CD4-positive, alpha-beta memory T cell (primary cell): ENCODE results near the gene CD34. TPM values are rescaled to one million over a fixed set of nuclear protein-coding genes. Genes with fewer than 3 reads are reported as not detected.

Source experiments
- CTCF ChIA-PET: fragments of 350-600 bp; sonication (Branson Sonifier 250); formaldehyde crosslinking; loops from one replicate; lab custom pipeline; 2021; ENCODE audit warnings: inconsistent platforms; ENCODE audit not compliant: partially characterized antibody; lab: Charles Lee
- POLR2A ChIA-PET: fragments of 350-600 bp; sonication (Branson Sonifier 250); formaldehyde crosslinking; loops from one replicate; lab custom pipeline; 2021; ENCODE audit not compliant: partially characterized antibody; lab: Charles Lee
- DNase-seq, 5 donors: peaks; one replicate each; pipeline versions ENCODE4 v3.0.0 to v3.0.0-alpha.2; 2020 to 2022; ENCODE audit warnings: mixed read lengths in 1 of 5
- H3K27ac ChIP-seq: one replicate; pipeline ENCODE4 v1.7.0; 2013; ENCODE audit warnings: low read depth, low read length
- H3K27me3 ChIP-seq: 2 replicates; pipeline ENCODE4 v1.7.0; 2013; ENCODE audit warnings: mild to moderate bottlenecking, low read length, moderate library complexity; ENCODE audit not compliant: insufficient read depth
- H3K36me3 ChIP-seq: 2 replicates; pipeline ENCODE4 v1.7.0; 2013; ENCODE audit warnings: mild to moderate bottlenecking, low read length, moderate library complexity; ENCODE audit not compliant: insufficient read depth
- H3K4me1 ChIP-seq: 2 replicates; pipeline ENCODE4 v1.7.0; 2013; ENCODE audit warnings: mild to moderate bottlenecking, low read length, moderate library complexity; ENCODE audit not compliant: insufficient read depth
- H3K4me3 ChIP-seq, 2 donors: one replicate each; pipeline ENCODE4 v1.7.0; 2013; ENCODE audit warnings: low read length in 2 of 2, mild to moderate bottlenecking in 1 of 2
- H3K9me3 ChIP-seq, 2 donors: one replicate each; pipeline ENCODE4 v1.7.0; 2013; ENCODE audit warnings: low read length in 2 of 2, control low read depth in 1 of 2; ENCODE audit not compliant: control insufficient read depth in 1 of 2
- H3K27ac Mint-ChIP-seq, 7 donors: one replicate each; pipeline ENCODE4 v1.8.0; 2020 to 2021; ENCODE audit warnings: mixed read lengths in 7 of 7, mild to moderate bottlenecking in 6 of 7, inconsistent platforms in 3 of 7, moderate library complexity in 3 of 7
- H3K27me3 Mint-ChIP-seq, 2 donors: one replicate each; pipeline ENCODE4 v1.8.0; 2020 to 2021; ENCODE audit warnings: mixed read lengths in 2 of 2
- H3K36me3 Mint-ChIP-seq, 2 donors: one replicate each; pipeline ENCODE4 v1.8.0; 2020 to 2021; ENCODE audit warnings: mixed read lengths in 2 of 2, inconsistent platforms in 1 of 2, mild to moderate bottlenecking in 1 of 2
- H3K4me1 Mint-ChIP-seq, 4 donors: one replicate each; pipeline ENCODE4 v1.8.0; 2020 to 2021; ENCODE audit warnings: mixed read lengths in 4 of 4, mild to moderate bottlenecking in 1 of 4
- H3K4me3 Mint-ChIP-seq, 8 donors: one replicate each; pipeline ENCODE4 v1.8.0; 2020 to 2021; ENCODE audit warnings: mixed read lengths in 8 of 8, mild to moderate bottlenecking in 7 of 8, moderate library complexity in 6 of 8, inconsistent platforms in 3 of 8
- H3K9me3 Mint-ChIP-seq, 8 donors: one replicate each; pipeline ENCODE4 v1.8.0; 2020 to 2021; ENCODE audit warnings: mixed read lengths in 8 of 8, mild to moderate bottlenecking in 5 of 8, inconsistent platforms in 3 of 8, moderate library complexity in 1 of 8
- intact Hi-C: fragments of 100-400 bp; cut with micrococcal nuclease; formaldehyde crosslinking; loops from one replicate; pipeline ENCODE4 v1.15.1; 2023
- polyA plus RNA-seq, 2 donors: library from polyadenylated mRNA; unstranded; fragments of 300-500 nt; fragmentation: Illumina TruSeq; gene quantifications; one replicate each; pipeline ENCODE4 v1.2.3, GENCODE V29; 2021
- total RNA-seq, 2 experiments: library from RNA; stranded (reverse); gene quantifications; one replicate each; pipeline ENCODE4 v1.2.3, GENCODE V29; 2021

The CD34 gene
- total and polyA plus RNA-seq, 4 experiments from 2014 or later: 0.03 TPM; not detected in 3

DNA sequence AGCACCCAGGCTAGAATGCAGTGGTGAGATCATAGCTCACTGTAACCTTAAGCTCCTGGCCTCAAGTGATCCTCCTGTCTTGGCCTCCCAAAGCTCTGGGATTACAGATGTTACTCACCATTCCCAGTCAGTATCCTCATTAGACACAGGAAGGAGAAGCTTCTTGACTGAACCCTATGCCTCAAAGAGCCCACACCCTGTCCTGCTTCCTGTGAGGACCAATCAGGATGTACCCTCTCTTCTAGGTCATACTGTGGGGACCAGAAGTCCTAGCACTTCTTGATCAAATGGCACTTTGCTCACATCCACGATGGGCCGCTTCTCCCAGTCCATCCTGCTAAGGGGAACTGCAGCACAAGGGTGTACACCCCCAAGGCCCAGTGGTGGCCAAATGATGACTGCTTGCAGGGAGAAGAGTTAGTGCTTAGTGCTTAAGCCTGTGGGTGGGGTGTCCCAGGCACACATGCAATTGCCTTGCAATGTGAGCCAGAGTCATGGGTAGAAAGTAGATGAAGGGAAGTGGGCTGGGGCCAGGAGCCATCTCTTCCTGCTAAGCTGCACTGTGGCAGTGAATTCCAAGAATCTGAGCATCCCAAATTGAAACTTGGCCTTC lies 9.8 kb downstream of the CD34 start:
- Mint-ChIP-seq H3K9me3 (no peaks in the 10 kb centered on the region), H3K27ac (no peak overlapping the region), H3K4me3 (no peak overlapping the region), H3K27me3 (no peaks in the 10 kb centered on the region), H3K4me1 (no peaks in the 10 kb centered on the region), H3K36me3 (no peaks in the 10 kb centered on the region)
- ChIA-PET POLR2A (interaction anchor here (0.6 kb wide), 1 partner anchor 120 kb away, joined by 4 read pairs; no protein-coding TSS in a partner anchor), CTCF (interaction anchor here (1.4 kb wide), 1 partner anchor 16 kb away, joined by 4 read pairs; no protein-coding TSS in a partner anchor)
- Histone ChIP-seq H3K36me3 (no peaks in the 10 kb centered on the region), H3K4me1 (no peaks in the 10 kb centered on the region), H3K27ac (no peak overlapping the region), H3K9me3 (no peaks in the 10 kb centered on the region), H3K4me3 (no peak overlapping the region), H3K27me3 (no peaks in the 10 kb centered on the region)
- intact Hi-C loops: no loop called here
- no peak for DNase-seq

DNA sequence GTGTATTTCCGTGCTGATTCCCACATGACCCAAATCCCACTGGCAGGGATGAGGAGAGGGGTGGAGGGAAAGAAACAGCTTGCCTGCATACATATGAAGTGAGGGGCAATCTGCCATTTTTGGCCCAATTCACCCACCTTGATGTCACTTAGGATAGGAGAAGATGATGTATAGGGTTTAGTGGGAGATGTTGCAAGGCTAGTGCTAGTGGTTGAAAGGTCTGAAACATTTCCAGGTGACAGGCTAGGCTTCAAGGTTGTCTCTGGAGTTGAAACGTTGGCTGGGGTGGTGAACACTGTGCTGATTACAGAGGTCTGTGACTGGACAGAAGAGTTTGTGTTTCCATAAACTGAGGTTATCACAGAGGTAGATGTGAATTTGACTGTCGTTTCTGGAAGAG lies 12.1 kb downstream of the CD34 start:
- H3K27me3 Mint-ChIP-seq: peaks cover 0 to 3% of the 10 kb centered on the region in 2 donors
- H3K27me3 ChIP-seq: no peaks in the 10 kb centered on the region
- no peaks in the 10 kb centered on the region for H3K36me3 ChIP-seq
- H3K4me3 Mint-ChIP-seq: no peak overlapping the region
- H3K36me3 Mint-ChIP-seq: no peaks in the 10 kb centered on the region
- no peak overlapping the region for H3K27ac ChIP-seq
- POLR2A ChIA-PET: no interaction called here
- H3K9me3 Mint-ChIP-seq: no peaks in the 10 kb centered on the region
- no peak overlapping the region for H3K27ac Mint-ChIP-seq
- H3K4me3 ChIP-seq: no peak overlapping the region
- CTCF ChIA-PET: interaction anchor here (1.6 kb wide), 1 partner anchor 14 kb away, joined by 6 read pairs; no protein-coding TSS in a partner anchor
- DNase-seq: no peak
- no peaks in the 10 kb centered on the region for H3K4me1 Mint-ChIP-seq
- intact Hi-C loops: no loop called here
- H3K4me1 ChIP-seq: no peaks in the 10 kb centered on the region
- no peaks in the 10 kb centered on the region for H3K9me3 ChIP-seq

DNA sequence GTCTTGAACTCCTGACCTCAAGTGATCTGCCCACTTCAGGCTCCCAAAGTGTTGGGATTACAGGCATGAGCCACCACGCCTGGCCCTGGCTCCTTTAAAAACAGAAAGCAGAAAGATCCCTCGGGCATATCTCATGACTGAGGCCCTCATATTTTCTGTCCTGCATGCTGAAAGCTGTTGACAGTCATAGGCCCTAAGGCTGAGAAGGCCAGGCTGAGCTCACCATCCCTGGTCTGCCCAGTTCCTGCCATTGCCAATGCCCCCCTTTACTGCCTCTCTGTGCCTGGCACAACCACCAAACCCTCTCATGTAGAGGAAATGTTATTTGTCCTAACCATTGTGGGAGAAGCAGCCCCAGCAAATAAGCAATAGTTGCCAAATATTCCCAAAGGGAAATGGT lies 12.7 kb downstream of the CD34 start:
- intact Hi-C loops: no loop called here
- H3K27ac ChIP-seq: no peak overlapping the region
- ChIA-PET POLR2A (no interaction called here), CTCF (interaction anchor here (4.5 kb wide), 1 partner anchor 12 kb away, joined by 44 read pairs; no protein-coding TSS in a partner anchor)
- no peak overlapping the region for H3K4me3 ChIP-seq
- H3K9me3 ChIP-seq: no peaks in the 10 kb centered on the region
- H3K27ac Mint-ChIP-seq: no peak overlapping the region
- H3K27me3 ChIP-seq: no peaks in the 10 kb centered on the region
- DNase-seq: no peak
- H3K36me3 ChIP-seq: no peaks in the 10 kb centered on the region
- no peaks in the 10 kb centered on the region for H3K36me3 Mint-ChIP-seq
- no peaks in the 10 kb centered on the region for H3K4me1 ChIP-seq
- no peaks in the 10 kb centered on the region for H3K9me3 Mint-ChIP-seq
- no peaks in the 10 kb centered on the region for H3K4me1 Mint-ChIP-seq
- H3K27me3 Mint-ChIP-seq: peaks cover 0 to 3% of the 10 kb centered on the region in 2 donors
- no peak overlapping the region for H3K4me3 Mint-ChIP-seq

- H3K36me3 ChIP-seq: no peaks in the 10 kb centered on the region
- Mint-ChIP-seq H3K9me3 (no peaks in the 10 kb centered on the region), H3K36me3 (no peaks in the 10 kb centered on the region), H3K4me3 (no peak overlapping the region), H3K4me1 (no peaks in the 10 kb centered on the region), H3K27ac (no peak overlapping the region), H3K27me3 (peaks cover 0 to 3% of the 10 kb centered on the region in 2 donors)
- no peaks in the 10 kb centered on the region for H3K27me3 ChIP-seq
- ChIA-PET POLR2A (interaction anchor here (1.1 kb wide), 1 partner anchor 22 kb away, joined by 3 read pairs; no protein-coding TSS in a partner anchor), CTCF (interaction anchor here (0.6 to 4.5 kb wide), 3 partner anchors 11 to 66 kb away, joined by 3 to 44 read pairs (median 7); no protein-coding TSS in a partner anchor)
- H3K4me3 ChIP-seq: no peak overlapping the region
- H3K4me1 ChIP-seq: no peaks in the 10 kb centered on the region
- intact Hi-C loops: no loop called here
- DNase-seq: no peak
- no peaks in the 10 kb centered on the region for H3K9me3 ChIP-seq
- H3K27ac ChIP-seq: no peak overlapping the region
These were observed 13.7 kb downstream of the CD34 start for GRCh38 chr1:207897188-207897587.

DNA sequence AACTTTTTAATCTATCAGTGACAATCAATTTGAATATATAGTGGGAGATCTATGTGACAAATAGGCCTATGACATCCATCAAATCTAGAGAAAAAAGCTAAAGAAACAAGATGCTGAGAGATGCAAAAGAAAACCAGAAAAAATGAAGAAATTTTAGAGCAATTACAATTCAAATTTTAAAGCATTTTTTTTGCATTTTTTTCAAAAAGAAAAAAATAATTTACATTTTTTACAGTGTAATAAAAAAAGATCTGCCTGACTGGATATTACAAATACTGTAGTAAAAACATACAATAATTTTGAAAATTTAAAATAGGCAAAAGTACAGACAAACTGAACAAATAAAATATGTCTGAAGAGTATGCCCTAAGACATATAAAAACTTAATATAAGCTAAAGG lies 14.4 kb downstream of the CD34 start:
- no peaks in the 10 kb centered on the region for H3K9me3 ChIP-seq
- no peaks in the 10 kb centered on the region for H3K4me1 Mint-ChIP-seq
- H3K27me3 Mint-ChIP-seq: peaks cover 0 to 3% of the 10 kb centered on the region in 2 donors
- H3K27ac Mint-ChIP-seq: no peak overlapping the region
- POLR2A ChIA-PET: interaction anchor here (1.1 kb wide), 1 partner anchor 21 kb away, joined by 3 read pairs; no protein-coding TSS in a partner anchor
- no peaks in the 10 kb centered on the region for H3K36me3 Mint-ChIP-seq
- no peak overlapping the region for H3K4me3 ChIP-seq
- H3K9me3 Mint-ChIP-seq: no peaks in the 10 kb centered on the region
- no peak for DNase-seq
- CTCF ChIA-PET: interaction anchor here (1.6 to 4.5 kb wide), 2 partner anchors 11 to 66 kb away, joined by 7 to 44 read pairs; no protein-coding TSS in a partner anchor
- no peaks in the 10 kb centered on the region for H3K27me3 ChIP-seq
- H3K4me3 Mint-ChIP-seq: no peak overlapping the region
- intact Hi-C loops: no loop called here
- no peaks in the 10 kb centered on the region for H3K36me3 ChIP-seq
- H3K4me1 ChIP-seq: no peaks in the 10 kb centered on the region
- H3K27ac ChIP-seq: no peak overlapping the region

DNA sequence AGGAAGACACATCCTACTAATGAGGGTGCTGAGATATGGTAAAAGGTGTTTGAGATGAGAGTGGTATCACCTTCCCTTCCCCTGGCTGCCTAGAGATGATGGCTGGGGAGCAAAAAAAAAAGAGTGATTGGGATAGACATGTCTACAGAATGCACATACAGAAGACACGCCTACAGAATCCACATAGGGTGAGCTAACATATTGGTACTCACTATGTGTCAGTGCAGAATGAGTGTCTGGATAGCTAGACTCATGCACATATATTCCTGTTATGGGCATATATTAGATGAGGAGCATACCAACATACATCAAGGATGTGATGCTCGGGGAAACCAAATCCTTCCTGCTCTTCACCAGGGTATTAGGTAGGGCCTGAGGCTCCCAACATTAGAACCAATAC lies 16.2 kb downstream of the CD34 start:
- no peak overlapping the region for H3K4me3 ChIP-seq
- H3K27ac Mint-ChIP-seq: no peak overlapping the region
- ChIA-PET POLR2A (no interaction called here), CTCF (interaction anchor here (1.0 to 4.5 kb wide), 2 partner anchors 9 to 68 kb away, joined by 3 to 44 read pairs; no protein-coding TSS in a partner anchor)
- H3K27ac ChIP-seq: no peak overlapping the region
- H3K4me1 ChIP-seq: no peaks in the 10 kb centered on the region
- H3K27me3 ChIP-seq: no peaks in the 10 kb centered on the region
- intact Hi-C loops: no loop called here
- H3K36me3 Mint-ChIP-seq: no peaks in the 10 kb centered on the region
- H3K36me3 ChIP-seq: no peaks in the 10 kb centered on the region
- H3K9me3 Mint-ChIP-seq: no peaks in the 10 kb centered on the region
- H3K4me3 Mint-ChIP-seq: no peak overlapping the region
- H3K27me3 Mint-ChIP-seq: peaks cover 0 to 3% of the 10 kb centered on the region in 2 donors
- H3K9me3 ChIP-seq: no peaks in the 10 kb centered on the region
- no peak for DNase-seq
- H3K4me1 Mint-ChIP-seq: no peaks in the 10 kb centered on the region

DNA sequence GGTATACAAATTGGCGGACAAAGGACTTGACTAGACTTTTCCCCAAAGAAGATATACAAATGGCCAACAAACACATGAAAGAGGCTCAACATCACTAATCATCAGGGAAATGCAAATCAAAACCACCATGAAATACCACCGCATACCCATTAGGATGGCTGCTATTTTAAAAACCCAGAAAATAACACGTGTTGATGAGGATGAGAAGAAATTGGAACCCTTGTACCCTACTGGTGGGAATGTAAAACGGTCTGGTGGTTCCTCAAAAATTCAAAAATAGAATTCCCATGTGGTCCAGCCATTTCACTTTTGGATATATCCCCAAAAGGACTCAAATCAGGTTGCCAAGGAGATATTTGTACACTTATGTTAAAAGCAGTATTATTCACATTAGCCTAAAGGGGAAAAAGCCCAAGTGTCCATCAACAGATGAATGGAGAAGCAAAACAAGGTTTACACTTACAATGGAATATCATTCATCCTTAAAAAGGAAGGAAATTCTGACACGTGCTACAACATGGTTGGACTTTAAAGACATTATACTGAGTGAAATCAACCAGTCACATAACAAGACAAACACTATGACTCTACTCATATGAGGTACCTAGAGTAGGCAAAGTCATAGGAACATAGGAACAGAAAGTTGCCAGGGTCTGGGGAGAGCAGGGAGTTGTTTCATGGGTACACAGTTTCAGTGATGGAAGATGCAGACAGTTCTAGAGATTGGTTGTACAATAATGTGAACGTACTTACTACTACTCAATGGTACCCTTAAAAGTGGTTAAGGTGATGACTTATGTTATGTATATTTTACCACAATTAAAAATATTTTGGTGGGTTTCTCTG lies 17.0 kb downstream of the CD34 start:
- DNase-seq: no peak
- H3K27me3 ChIP-seq: no peaks in the 10 kb centered on the region
- POLR2A ChIA-PET: no interaction called here
- Mint-ChIP-seq H3K36me3 (no peaks in the 10 kb centered on the region), H3K9me3 (no peaks in the 10 kb centered on the region), H3K27me3 (peaks cover 3 to 4% of the 10 kb centered on the region in 2 donors), H3K4me1 (no peaks in the 10 kb centered on the region), H3K27ac (no peak overlapping the region), H3K4me3 (no peak overlapping the region)
- CTCF ChIA-PET: interaction anchor here (1.0 to 4.5 kb wide), 2 partner anchors 8 to 69 kb away, joined by 3 to 44 read pairs; no protein-coding TSS in a partner anchor
- H3K27ac ChIP-seq: no peak overlapping the region
- no peak overlapping the region for H3K4me3 ChIP-seq
- intact Hi-C loops: no loop called here
- H3K9me3 ChIP-seq: no peaks in the 10 kb centered on the region
- no peaks in the 10 kb centered on the region for H3K36me3 ChIP-seq
- no peaks in the 10 kb centered on the region for H3K4me1 ChIP-seq
